HepG2 (cell line): ENCODE results near the gene PTPRH. TPM values are rescaled to one million over a fixed set of nuclear protein-coding genes. Genes with fewer than 3 reads are reported as not detected.
A peak's percentile ranks its signal among the peaks of the same experiment; 100 is the strongest.

Source experiments
- CBX2 ChIP-seq, 2 experiments: fragments of 200-600 bp in 1 of 2; sonication (generic); formaldehyde crosslinking in 1 of 2; IDR thresholded peaks; 2 replicates each; pipeline versions ENCODE4 v1.7.0 to v1.8.1; 2018 to 2022; ENCODE audit warnings: low read depth in 2 of 2, low read length in 1 of 2, mild to moderate bottlenecking in 1 of 2, missing genetic modification reagents in 1 of 2
- CHD2 ChIP-seq: IDR thresholded peaks from 2 replicates; pipeline ENCODE4 v1.6.1; 2011; ENCODE audit warnings: low read depth, low read length, improper control_type of control experiment
- FUBP1 ChIP-seq: sonication (generic); formaldehyde crosslinking; IDR thresholded peaks from 2 replicates; pipeline ENCODE4 v1.5.1; 2020; ENCODE audit warnings: missing genetic modification reagents, mild to moderate bottlenecking, borderline replicate concordance
- HBP1 ChIP-seq: IDR thresholded peaks from 2 replicates; pipeline ENCODE4 v1.6.1; 2016; ENCODE audit warnings: low read depth, control low read depth
- NR1H2 ChIP-seq: sonication (generic); formaldehyde crosslinking; IDR thresholded peaks from 2 replicates; pipeline ENCODE4 v1.8.1; 2022; ENCODE audit warnings: low read depth, missing genetic modification reagents, borderline replicate concordance
- PRDM15 ChIP-seq: sonication (generic); formaldehyde crosslinking; IDR thresholded peaks from 2 replicates; pipeline ENCODE4 v1.4.0; 2020; ENCODE audit warnings: missing genetic modification reagents
- SMC3 ChIP-seq: IDR thresholded peaks from 2 replicates; pipeline ENCODE4 v1.6.1; 2011; ENCODE audit warnings: low read length, improper control_type of control experiment
- TCF7L2 ChIP-seq: IDR thresholded peaks from 2 replicates; pipeline ENCODE4 v1.6.1; 2011; ENCODE audit warnings: mild to moderate bottlenecking, low read depth, low read length, moderate library complexity
- YEATS2 ChIP-seq: sonication (generic); formaldehyde crosslinking; IDR thresholded peaks from 2 replicates; pipeline ENCODE4 v1.4.0; 2020; ENCODE audit warnings: missing genetic modification reagents, borderline replicate concordance
- YY1 ChIP-seq: IDR thresholded peaks from 2 replicates; pipeline ENCODE4 v1.6.1; 2011; ENCODE audit warnings: low read length, low read depth, moderate library complexity, mild to moderate bottlenecking; ENCODE audit not compliant: insufficient read depth, insufficient replicate concordance
- ZFX ChIP-seq: sonication (generic); formaldehyde crosslinking; IDR thresholded peaks from 2 replicates; pipeline ENCODE4 v1.4.0; 2020; ENCODE audit warnings: mild to moderate bottlenecking, low read depth, missing genetic modification reagents, moderate library complexity
- ZNF253 ChIP-seq: sonication (generic); formaldehyde crosslinking; IDR thresholded peaks from 2 replicates; pipeline ENCODE4 v1.8.0; 2022; ENCODE audit warnings: mild to moderate bottlenecking, missing genetic modification reagents, borderline replicate concordance
- ZNF264 ChIP-seq: sonication (generic); formaldehyde crosslinking; IDR thresholded peaks from 2 replicates; pipeline ENCODE4 v1.4.0; 2020; ENCODE audit warnings: missing genetic modification reagents
- ZNF710 ChIP-seq: sonication (generic); formaldehyde crosslinking; IDR thresholded peaks from 2 replicates; pipeline ENCODE4 v1.5.0; 2020; ENCODE audit warnings: mild to moderate bottlenecking, missing genetic modification reagents, borderline replicate concordance
- polyA plus RNA-seq, 8 experiments: library from polyadenylated mRNA; depleted of rRNA in 3 of 8; stranded (reverse) in 7 of 8; unstranded in 1 of 8; fragments of >200 nt; fragmentation: Illumina TruSeq in 4 of 8; extraction: Trizol in 4 of 8; gene quantifications; 2 replicates each; pipeline versions ENCODE4 v1.2.1 to v1.2.3, GENCODE V29; 2011 to 2016; ENCODE audit warnings: low read depth in 4 of 8, missing spikeins in 1 of 8, mixed read lengths in 1 of 8; ENCODE audit not compliant: insufficient read depth in 1 of 8
- total RNA-seq, 5 experiments: library from RNA; depleted of rRNA; stranded (reverse); fragments of >200 nt; fragmentation: Illumina TruSeq; extraction: Trizol; gene quantifications; 2 replicates each; pipeline ENCODE4 v1.2.3, GENCODE V29; 2016; ENCODE audit warnings: low read depth in 1 of 5
- TF ChIP-seq, protein P1 (sequence below): sonication (generic); formaldehyde crosslinking; IDR thresholded peaks from 2 replicates; pipeline ENCODE4 v1.8.0; 2022; ENCODE audit warnings: mild to moderate bottlenecking, missing genetic modification reagents, moderate library complexity

Gene PTPRH
- total and polyA plus RNA-seq, 2 of the 13 experiments (the other 11 are each of a cell fraction or from before 2014, with no cell fraction given): 14.7 to 125 TPM

DNA sequence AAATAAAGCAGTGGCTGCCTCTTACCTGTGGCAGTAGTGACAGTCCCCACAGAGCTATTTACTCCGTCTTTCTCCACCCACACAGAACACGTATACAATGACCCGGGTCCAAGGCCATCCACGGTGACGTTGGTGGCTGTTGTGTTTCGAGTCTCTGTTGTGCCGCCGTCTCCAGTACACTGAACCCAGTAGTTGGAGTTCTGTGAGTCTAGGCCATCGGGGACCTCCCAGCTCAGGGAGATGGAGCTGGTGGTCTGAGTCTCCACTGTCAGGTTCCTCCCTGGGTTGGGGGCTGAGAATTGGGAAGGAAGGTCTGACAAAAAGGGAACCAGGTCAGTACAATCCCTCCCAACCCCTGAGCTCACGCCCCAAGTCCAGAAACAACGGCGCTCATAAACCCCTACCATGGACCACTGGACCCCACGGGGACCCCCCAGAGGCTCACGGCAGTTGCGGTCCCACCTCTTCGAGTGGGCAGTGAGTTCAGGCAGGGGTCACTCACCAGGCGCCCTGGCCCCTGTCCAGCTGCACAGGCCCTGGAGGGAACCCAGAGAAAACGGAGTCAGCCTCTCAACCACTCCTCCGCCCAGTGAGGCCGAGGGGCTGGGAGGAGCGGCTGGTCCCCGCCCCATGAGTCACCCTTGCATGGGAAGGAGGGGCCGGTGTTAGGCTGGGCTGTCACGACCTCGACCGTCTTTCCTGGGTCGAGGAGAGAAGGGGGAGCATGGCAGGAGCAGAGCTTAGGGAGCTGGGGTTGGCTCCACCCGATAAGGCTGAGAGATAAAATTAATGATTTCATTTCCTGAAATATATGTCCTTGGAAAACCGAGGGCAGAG, 2.4 kb downstream of the PTPRH start (continued):
- no peak for TF ChIP-seq SMC3
- TF ChIP-seq CHD2: no peak
- no peak for TF ChIP-seq YY1
- no peak; the same call in 1 of the 2 replicates for TF ChIP-seq ZNF264 (CRISPR knock-in tag)
- peak; percentile 82; the same call in 1 of the 2 replicates for TF ChIP-seq YEATS2 (CRISPR knock-in tag)
- TF ChIP-seq, protein P1, sequence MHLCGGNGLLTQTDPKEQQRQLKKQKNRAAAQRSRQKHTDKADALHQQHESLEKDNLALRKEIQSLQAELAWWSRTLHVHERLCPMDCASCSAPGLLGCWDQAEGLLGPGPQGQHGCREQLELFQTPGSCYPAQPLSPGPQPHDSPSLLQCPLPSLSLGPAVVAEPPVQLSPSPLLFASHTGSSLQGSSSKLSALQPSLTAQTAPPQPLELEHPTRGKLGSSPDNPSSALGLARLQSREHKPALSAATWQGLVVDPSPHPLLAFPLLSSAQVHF: no peak
- peak; percentile 92 for TF ChIP-seq ZFX (CRISPR knock-in tag)
- TF ChIP-seq HBP1 (CRISPR knock-in tag): 0 out of 2 replicates have a peak, but pooled peaks have one; percentile 1
- no peak for TF ChIP-seq NR1H2 (CRISPR knock-in tag)
- no peak for TF ChIP-seq FUBP1 (CRISPR knock-in tag)
- no peak for TF ChIP-seq CBX2 (IDR thresholded peaks at IDR 0.05; ENCODE audit: low read depth, low read length)
- TF ChIP-seq CBX2 (CRISPR knock-in tag; IDR thresholded peaks at IDR 0.05; ENCODE audit: low read depth): no peak
- TF ChIP-seq ZNF253 (CRISPR knock-in tag): no peak
- peak; percentile 77; the same call in 1 of the 2 replicates for TF ChIP-seq ZNF710 (CRISPR knock-in tag)
- TF ChIP-seq PRDM15 (CRISPR knock-in tag): peak; percentile 54; the same call in 1 of the 2 replicates
- no peak for TF ChIP-seq TCF7L2
